Mesothelial cell of epicardium (in vitro differentiated cells): ENCODE results near the gene ZNF524. TPM values are rescaled to one million over a fixed set of nuclear protein-coding genes. Genes with fewer than 3 reads are reported as not detected.

Experiments used
- DNase-seq, 2 experiments: peaks; one replicate each; pipeline ENCODE4 v3.0.0; 2021; ENCODE audit warnings: low spot score in 2 of 2; ENCODE audit not compliant: unreplicated experiment in 2 of 2
- H3K27ac Mint-ChIP-seq: 2 replicates; pipeline ENCODE4 v1.8.0; 2021; ENCODE audit warnings: mixed read lengths
- H3K27me3 Mint-ChIP-seq: 2 replicates; pipeline ENCODE4 v1.8.0; 2021; ENCODE audit warnings: low read depth, mixed read lengths
- H3K36me3 Mint-ChIP-seq: 2 replicates; pipeline ENCODE4 v1.8.0; 2021; ENCODE audit warnings: mixed read lengths
- H3K4me1 Mint-ChIP-seq: 2 replicates; pipeline ENCODE4 v1.8.0; 2021; ENCODE audit warnings: mixed read lengths
- H3K4me3 Mint-ChIP-seq: 2 replicates; pipeline ENCODE4 v1.8.0; 2021; ENCODE audit warnings: mild to moderate bottlenecking, moderate library complexity, mixed read lengths
- H3K9me3 Mint-ChIP-seq: 2 replicates; pipeline ENCODE4 v1.8.0; 2021; ENCODE audit warnings: mixed read lengths
- total RNA-seq: library from RNA; stranded (reverse); gene quantifications from 3 replicates; pipeline ENCODE4 v1.2.1, GENCODE V29; 2021
- TF ChIP-seq, protein P1 (sequence below): fragments of 200-600 bp; sonication (generic); IDR thresholded peaks from one replicate; pipeline ENCODE4 v1.5.0; 2021; ENCODE audit warnings: antibody characterized with exemption; ENCODE audit not compliant: unreplicated experiment

ZNF524 gene
- total RNA-seq, 1 donor from 2014 or later, result 7.4 TPM

DNA sequence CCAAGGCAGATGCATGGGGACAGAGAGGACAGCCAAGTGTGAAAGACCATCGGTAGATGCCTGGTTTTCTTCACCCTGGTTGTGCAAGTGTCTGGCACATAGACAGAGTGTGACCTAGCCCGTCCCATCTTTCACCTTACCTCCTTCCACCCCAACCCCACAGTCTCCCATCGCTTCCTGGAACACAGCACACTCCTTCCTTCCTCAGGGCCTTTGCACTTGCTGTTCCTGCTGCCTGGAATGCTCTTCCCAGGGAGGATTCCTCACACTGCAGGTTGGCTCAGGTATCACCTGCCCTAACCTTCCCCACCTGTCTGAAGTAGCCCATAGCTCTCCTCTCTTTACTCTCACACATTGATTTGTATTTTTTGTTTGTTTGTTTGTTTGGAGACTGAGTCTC lies 3.8 kb upstream of the ZNF524 start:
- H3K27ac Mint-ChIP-seq, result no peak overlapping the region
- no peak overlapping the region for H3K4me3 Mint-ChIP-seq
- H3K4me1 Mint-ChIP-seq, result peaks cover 11% of the 10 kb centered on the region
- TF ChIP-seq, protein P1, sequence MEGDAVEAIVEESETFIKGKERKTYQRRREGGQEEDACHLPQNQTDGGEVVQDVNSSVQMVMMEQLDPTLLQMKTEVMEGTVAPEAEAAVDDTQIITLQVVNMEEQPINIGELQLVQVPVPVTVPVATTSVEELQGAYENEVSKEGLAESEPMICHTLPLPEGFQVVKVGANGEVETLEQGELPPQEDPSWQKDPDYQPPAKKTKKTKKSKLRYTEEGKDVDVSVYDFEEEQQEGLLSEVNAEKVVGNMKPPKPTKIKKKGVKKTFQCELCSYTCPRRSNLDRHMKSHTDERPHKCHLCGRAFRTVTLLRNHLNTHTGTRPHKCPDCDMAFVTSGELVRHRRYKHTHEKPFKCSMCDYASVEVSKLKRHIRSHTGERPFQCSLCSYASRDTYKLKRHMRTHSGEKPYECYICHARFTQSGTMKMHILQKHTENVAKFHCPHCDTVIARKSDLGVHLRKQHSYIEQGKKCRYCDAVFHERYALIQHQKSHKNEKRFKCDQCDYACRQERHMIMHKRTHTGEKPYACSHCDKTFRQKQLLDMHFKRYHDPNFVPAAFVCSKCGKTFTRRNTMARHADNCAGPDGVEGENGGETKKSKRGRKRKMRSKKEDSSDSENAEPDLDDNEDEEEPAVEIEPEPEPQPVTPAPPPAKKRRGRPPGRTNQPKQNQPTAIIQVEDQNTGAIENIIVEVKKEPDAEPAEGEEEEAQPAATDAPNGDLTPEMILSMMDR, result no peak
- H3K36me3 Mint-ChIP-seq, result peaks cover 46% of the 10 kb centered on the region
- no peaks in the 10 kb centered on the region for H3K27me3 Mint-ChIP-seq
- no peak for DNase-seq
- H3K9me3 Mint-ChIP-seq, result peaks cover 11% of the 10 kb centered on the region

DNA sequence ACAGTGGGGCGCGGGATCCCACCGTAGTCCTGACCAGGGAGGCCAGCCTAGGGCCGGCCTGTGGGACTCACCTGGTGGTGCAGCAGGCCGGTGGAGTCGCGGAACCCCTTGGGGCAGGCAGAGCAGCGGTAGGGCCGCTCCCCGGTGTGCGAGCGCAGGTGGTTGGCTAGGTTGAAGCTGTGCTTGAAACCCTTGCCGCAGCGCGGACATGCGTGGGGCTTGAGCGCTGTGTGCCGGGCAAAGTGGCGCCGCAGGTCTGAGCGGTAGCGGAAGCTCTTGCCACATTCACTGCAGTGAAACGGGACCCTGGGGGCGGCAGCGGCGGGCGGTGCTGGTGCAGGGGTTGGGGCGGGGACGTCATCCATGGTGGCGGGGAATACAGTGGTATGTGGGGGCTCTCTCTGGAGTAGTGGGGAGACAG lies 2.6 kb upstream of the ZNF524 start:
- H3K4me3 Mint-ChIP-seq, result no peak overlapping the region
- peaks cover 41% of the 10 kb centered on the region for H3K36me3 Mint-ChIP-seq
- peaks cover 16% of the 10 kb centered on the region for H3K4me1 Mint-ChIP-seq
- DNase-seq, result no peak
- TF ChIP-seq, protein P1, result no peak
- no peak overlapping the region for H3K27ac Mint-ChIP-seq
- H3K9me3 Mint-ChIP-seq, result peaks cover 11% of the 10 kb centered on the region
- H3K27me3 Mint-ChIP-seq, result no peaks in the 10 kb centered on the region

DNA sequence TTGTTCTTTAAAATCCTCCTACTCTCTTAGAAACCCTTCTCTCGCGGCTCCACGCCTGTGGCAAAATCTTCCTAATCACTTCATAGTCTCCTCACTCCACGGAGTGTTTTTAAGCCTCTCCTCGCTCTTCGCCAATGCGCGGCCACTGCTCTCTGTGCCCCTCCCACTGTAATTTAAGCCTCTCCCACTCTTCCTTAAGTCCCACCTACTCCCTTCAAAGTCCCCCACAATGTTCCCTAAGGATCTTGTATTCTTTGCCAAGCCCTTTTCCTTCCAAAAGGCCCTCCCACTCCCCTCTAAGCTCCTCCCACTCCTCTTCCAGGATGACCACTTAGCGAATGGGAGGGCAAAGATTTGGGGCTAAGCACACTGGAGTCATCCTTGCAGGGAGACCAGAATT lies 2.1 kb upstream of the ZNF524 start:
- Mint-ChIP-seq H3K4me1 (peaks cover 16% of the 10 kb centered on the region), H3K36me3 (peaks cover 41% of the 10 kb centered on the region), H3K9me3 (peaks cover 11% of the 10 kb centered on the region), H3K4me3 (no peak overlapping the region), H3K27ac (no peak overlapping the region), H3K27me3 (no peaks in the 10 kb centered on the region)
- TF ChIP-seq, protein P1, result no peak
- DNase-seq, result no peak

DNA sequence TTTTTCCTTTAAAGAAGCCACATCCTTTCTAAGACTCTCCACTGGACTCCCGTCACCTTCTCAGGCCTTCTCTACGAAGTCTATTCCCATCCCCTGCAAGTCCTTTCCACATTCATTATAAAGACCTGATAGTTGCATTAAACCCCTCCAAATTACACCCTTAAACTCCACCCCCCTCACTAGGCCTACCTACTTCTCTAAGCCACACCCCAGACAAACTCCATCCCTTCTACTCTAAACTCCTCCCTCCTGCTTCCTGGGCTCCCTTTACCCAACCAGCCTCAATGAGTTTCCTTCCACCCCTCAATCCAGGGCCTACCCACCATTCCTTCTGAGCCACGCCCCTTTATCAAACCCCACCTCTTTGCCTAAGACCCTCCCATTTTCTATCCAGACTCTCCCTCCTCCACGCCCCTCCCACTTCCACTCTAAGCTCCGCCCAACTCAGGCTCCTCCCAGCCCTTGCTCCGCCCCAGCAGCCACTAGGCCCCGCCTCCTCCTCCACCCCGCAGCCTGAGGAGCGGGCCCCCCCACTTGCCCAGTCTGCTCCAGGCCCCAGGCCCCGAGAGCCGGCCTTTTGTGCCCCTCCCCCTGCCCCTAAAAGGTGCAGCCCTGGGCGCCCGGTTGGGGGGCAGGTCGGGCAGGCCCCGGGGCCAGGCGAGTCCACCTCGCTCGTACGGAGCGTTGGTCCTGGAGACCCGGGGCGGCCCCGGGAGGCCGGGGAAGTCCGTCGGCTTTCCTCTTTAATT lies 1.2 kb upstream of the ZNF524 start:
- Mint-ChIP-seq H3K9me3 (peaks cover 11% of the 10 kb centered on the region), H3K4me3 (peak overlapping the region; percentile 99), H3K36me3 (peaks cover 36% of the 10 kb centered on the region), H3K4me1 (peaks cover 18% of the 10 kb centered on the region), H3K27me3 (no peaks in the 10 kb centered on the region), H3K27ac (peak overlapping the region; percentile 100)
- peak; percentile 89 to 98 for DNase-seq
- TF ChIP-seq, protein P1, result no peak

DNA sequence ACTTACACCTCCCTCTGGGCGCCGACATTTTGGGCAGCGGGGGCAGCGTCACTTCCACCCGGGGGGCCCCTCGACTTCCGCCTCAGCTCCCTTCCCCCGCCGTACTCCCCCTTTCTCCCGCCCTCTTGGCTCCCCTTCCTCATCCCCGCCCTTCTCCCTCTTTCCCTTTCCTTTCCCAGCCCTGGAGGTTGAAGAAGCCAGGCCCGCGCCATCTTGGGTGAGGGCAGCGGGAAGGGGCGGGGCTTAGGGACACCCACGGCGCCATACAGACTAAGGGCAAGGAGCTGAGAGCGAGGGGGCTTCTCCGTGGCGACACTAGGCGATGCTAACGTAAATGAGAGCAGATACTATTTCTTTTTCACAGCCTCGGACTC lies 633 bp upstream of the ZNF524 start, which contains the start of gene FIZ1:
Gene FIZ1 (minus strand): TSS at position 50 of the 374 bp plus-strand sequence. CDS start 1,652 bp downstream, outside the sequence.
- H3K27ac Mint-ChIP-seq, result peak within 1 kb of the TSS; percentile 100
- no peaks in the 10 kb centered on the region for H3K27me3 Mint-ChIP-seq
- H3K4me3 Mint-ChIP-seq, result peak within 1 kb of the TSS; percentile 99
- peaks cover 11% of the 10 kb centered on the region for H3K9me3 Mint-ChIP-seq
- peaks cover 36% of the 10 kb centered on the region for H3K36me3 Mint-ChIP-seq
- TF ChIP-seq, protein P1, result no peak
- H3K4me1 Mint-ChIP-seq, result peaks cover 19% of the 10 kb centered on the region
- peak; percentile 95 to 98 for DNase-seq
